ENCODE data around the gene AKAP6.

- no peak for TF ChIP-seq POLR2A (IDR thresholded peaks at IDR 0.05)
- TF ChIP-seq CTCF (IDR thresholded peaks at IDR 0.05), result no peak
Measured at GRCh38 chr14:32805979-32806378, 476.9 kb downstream of the AKAP6 start.
